HCT116 (cell line): ENCODE data around the gene ANO9. TPM values are rescaled to one million over a fixed set of nuclear protein-coding genes. Genes with fewer than 3 reads are reported as not detected.
"Not testable (repeated sequence)": the region's sequence is repeated elsewhere in the genome, so short reads cannot be mapped to it uniquely, and the experiment has no call there.

Experiments used
- ATAC-seq: fragments of 200-7000 bp; cut with Tn5 transposase; 2 replicates; pipeline ENCODE4 v1.9.1; 2020; ENCODE audit warnings: mild to moderate bottlenecking, moderate library complexity
- BruUV-seq: library from RNA; stranded (reverse); fragments of 400-500 nt; replicated peaks from 2 replicates; lab custom pipeline; 2021; lab: Mats Ljungman, UMichigan
- CTCF ChIA-PET: fragments of 300-600 bp; sonication (Branson Sonifier 250); formaldehyde crosslinking; loops from one replicate; lab custom pipeline; 2021; ENCODE audit warnings: antibody characterized with exemption; lab: Charles Lee
- POLR2A ChIA-PET: fragments of 300-600, 350-600 bp; sonication (Branson Sonifier 250); formaldehyde crosslinking; loops from one replicate; lab custom pipeline; 2021; ENCODE audit warnings: antibody characterized with exemption; lab: Charles Lee
- RAD21 ChIA-PET, 2 experiments: fragments of 300-600 bp; sonication (Branson Sonifier 250); formaldehyde crosslinking; loops; one replicate each; lab custom pipeline; 2023; ENCODE audit warnings: low total read pairs in 2 of 2; ENCODE audit not compliant: uncharacterized antibody in 2 of 2, unreplicated experiment in 2 of 2, low non-redundant PET in 1 of 2; lab: Charles Lee
- DNase-seq: peaks from one replicate; pipeline ENCODE4 v3.0.0-alpha.2; 2010; ENCODE audit warnings: low read depth, low spot score
- H2AFZ ChIP-seq: fragments of 200-600 bp; shearing (Covaris generic), sonication (generic); 2 replicates; pipeline ENCODE4 v1.6.1; 2017; ENCODE audit warnings: low read depth, mixed run types, mixed read lengths, antibody characterized with exemption, low read length; ENCODE audit not compliant: poor library complexity, severe bottlenecking
- H3K27ac ChIP-seq: 2 replicates; pipeline ENCODE4 v1.5.1; 2012; ENCODE audit warnings: low read depth, low read length
- H3K27me3 ChIP-seq: fragments of 200-600 bp; sonication (generic); 2 replicates; pipeline ENCODE4 v1.6.1; 2016; ENCODE audit warnings: mixed run types, low read length, mixed read lengths; ENCODE audit not compliant: insufficient read depth
- H3K36me3 ChIP-seq, 2 experiments: fragments of 200-500 bp in 1 of 2; fragments of 200-600 bp in 1 of 2; sonication (Bioruptor generic) in 1 of 2; sonication (generic) in 1 of 2; 2 replicates each; pipeline versions ENCODE4 v1.5.1 to v1.6.1; 2014 to 2016; ENCODE audit warnings: low read length in 2 of 2, inconsistent platforms in 1 of 2, mixed read lengths in 1 of 2, mixed run types in 1 of 2; ENCODE audit not compliant: insufficient read depth in 2 of 2, control insufficient read depth in 1 of 2
- H3K4me1 ChIP-seq, 2 experiments: fragments of 200-600 bp in 1 of 2; sonication (generic) in 1 of 2; 2 replicates each; pipeline versions ENCODE4 v1.5.1 to v1.6.1; 2012 to 2017; ENCODE audit warnings: low read length in 2 of 2, inconsistent platforms in 1 of 2, mild to moderate bottlenecking in 1 of 2, mixed read lengths in 1 of 2, mixed run types in 1 of 2, moderate library complexity in 1 of 2; ENCODE audit not compliant: insufficient read depth in 2 of 2, control insufficient read depth in 1 of 2
- H3K4me2 ChIP-seq: fragments of 200-600 bp; sonication (generic); 2 replicates; pipeline ENCODE4 v1.6.1; 2017; ENCODE audit warnings: mixed run types, low read length, mixed read lengths
- H3K4me3 ChIP-seq, 2 experiments: fragments of 200-600 bp in 1 of 2; sonication (generic) in 1 of 2; replicated peaks in 1 of 2; 2 replicates each; pipeline ENCODE4 v1.5.1; 2011 to 2016; ENCODE audit warnings: low read length in 2 of 2, control low read depth in 1 of 2, low read depth in 1 of 2, mild to moderate bottlenecking in 1 of 2, mixed read lengths in 1 of 2, mixed run types in 1 of 2
- H3K79me2 ChIP-seq: fragments of 200-600 bp; sonication (generic); 2 replicates; pipeline ENCODE4 v1.6.1; 2017; ENCODE audit warnings: mild to moderate bottlenecking, mixed run types, low read length, moderate library complexity, mixed read lengths; ENCODE audit not compliant: insufficient read depth
- H3K9ac ChIP-seq: fragments of 200-600 bp; sonication (generic); 2 replicates; pipeline ENCODE4 v1.6.1; 2016; ENCODE audit warnings: low read length, mixed read lengths
- H3K9me2 ChIP-seq: fragments of 200-600 bp; sonication (generic), shearing (Covaris generic); 2 replicates; pipeline ENCODE4 v1.6.1; 2017; ENCODE audit warnings: mixed run types, mild to moderate bottlenecking, moderate library complexity; ENCODE audit not compliant: insufficient read depth
- H3K9me3 ChIP-seq, 2 experiments: fragments of 200-500 bp in 1 of 2; fragments of 200-600 bp in 1 of 2; sonication (Bioruptor generic) in 1 of 2; sonication (generic) in 1 of 2; 2 replicates each; pipeline ENCODE4 v1.6.1; 2014 to 2017; ENCODE audit warnings: low read length in 2 of 2, mixed read lengths in 2 of 2, inconsistent platforms in 1 of 2, low read depth in 1 of 2, mild to moderate bottlenecking in 1 of 2, mixed run types in 1 of 2, moderate library complexity in 1 of 2; ENCODE audit not compliant: control insufficient read depth in 1 of 2, insufficient read depth in 1 of 2
- H4K20me1 ChIP-seq: fragments of 200-600 bp; sonication (generic), shearing (Covaris generic); 2 replicates; pipeline ENCODE4 v1.6.1; 2017; ENCODE audit warnings: mixed run types, mild to moderate bottlenecking, moderate library complexity; ENCODE audit not compliant: insufficient read depth
- FOSL1 ChIP-seq: IDR thresholded peaks from 2 replicates; pipeline ENCODE4 v1.6.1; 2012; ENCODE audit warnings: low read depth
- SRF ChIP-seq: IDR thresholded peaks from 2 replicates; pipeline ENCODE4 v1.6.1; 2012; ENCODE audit warnings: low read depth
- ZFX ChIP-seq: fragments of 450-650 bp; IDR thresholded peaks from 2 replicates; pipeline ENCODE4 v1.6.1; 2017
- intact Hi-C: fragments of 100-400 bp; cut with micrococcal nuclease; formaldehyde crosslinking; loops from 2 replicates; pipeline ENCODE4 v1.10.0; 2022
- total RNA-seq: library from RNA; stranded (reverse); gene quantifications from one replicate; pipeline ENCODE4 v1.2.1, GENCODE V29; 2021; ENCODE audit not compliant: unreplicated experiment
- TF ChIP-seq, protein P1 (sequence below): IDR thresholded peaks from 2 replicates; pipeline ENCODE4 v1.6.1; 2012
- TF ChIP-seq, protein P2 (sequence below), 3 experiments: fragments of 200-600 bp in 1 of 3; sonication (generic) in 1 of 3; IDR thresholded peaks in 2 of 3; conservative IDR thresholded peaks in 1 of 3; 2 replicates each; pipeline ENCODE4 v1.5.1; 2012 to 2017; ENCODE audit warnings: low read depth in 2 of 3, low read length in 2 of 3, antibody characterized with exemption in 1 of 3, borderline replicate concordance in 1 of 3, control low read depth in 1 of 3, mild to moderate bottlenecking in 1 of 3, mixed read lengths in 1 of 3, mixed run types in 1 of 3, moderate library complexity in 1 of 3; ENCODE audit not compliant: insufficient read depth in 1 of 3

Gene ANO9
- total RNA-seq, 1 experiment from 2014 or later, result 70.3 TPM

DNA sequence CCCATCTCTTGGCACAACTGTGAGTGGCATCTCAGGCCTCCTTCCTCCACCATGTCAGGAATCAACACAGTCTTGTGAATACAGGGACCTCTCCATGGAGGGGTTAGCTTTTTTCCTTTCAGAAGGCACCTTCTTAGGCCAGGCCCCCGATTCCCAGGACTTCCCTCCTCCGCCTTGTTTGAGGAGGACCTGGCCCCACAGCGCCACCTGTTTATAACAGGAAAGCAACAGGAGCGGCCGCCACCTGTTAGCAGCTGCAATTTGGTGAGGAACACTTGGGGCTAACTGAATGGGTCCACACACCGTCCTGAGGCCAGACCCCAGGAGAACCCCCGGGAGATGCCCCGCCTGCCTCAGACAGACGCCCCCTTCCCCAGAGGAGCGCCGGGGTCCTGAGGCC, 51.6 kb downstream of the ANO9 start:
- H3K9me2 ChIP-seq, result no peaks in the 10 kb centered on the region
- no peak overlapping the region for H3K4me3 ChIP-seq
- intact Hi-C loops, result loop anchor here (10.0 kb wide), 1 partner anchor 85 kb away; the partner anchor contains the start of gene IFITM2
- no peak for TF ChIP-seq SRF
- no peak for TF ChIP-seq ZFX
- TF ChIP-seq FOSL1, result no peak
- TF ChIP-seq, protein P1, sequence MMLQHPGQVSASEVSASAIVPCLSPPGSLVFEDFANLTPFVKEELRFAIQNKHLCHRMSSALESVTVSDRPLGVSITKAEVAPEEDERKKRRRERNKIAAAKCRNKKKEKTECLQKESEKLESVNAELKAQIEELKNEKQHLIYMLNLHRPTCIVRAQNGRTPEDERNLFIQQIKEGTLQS, result no peak
- TF ChIP-seq, protein P2, sequence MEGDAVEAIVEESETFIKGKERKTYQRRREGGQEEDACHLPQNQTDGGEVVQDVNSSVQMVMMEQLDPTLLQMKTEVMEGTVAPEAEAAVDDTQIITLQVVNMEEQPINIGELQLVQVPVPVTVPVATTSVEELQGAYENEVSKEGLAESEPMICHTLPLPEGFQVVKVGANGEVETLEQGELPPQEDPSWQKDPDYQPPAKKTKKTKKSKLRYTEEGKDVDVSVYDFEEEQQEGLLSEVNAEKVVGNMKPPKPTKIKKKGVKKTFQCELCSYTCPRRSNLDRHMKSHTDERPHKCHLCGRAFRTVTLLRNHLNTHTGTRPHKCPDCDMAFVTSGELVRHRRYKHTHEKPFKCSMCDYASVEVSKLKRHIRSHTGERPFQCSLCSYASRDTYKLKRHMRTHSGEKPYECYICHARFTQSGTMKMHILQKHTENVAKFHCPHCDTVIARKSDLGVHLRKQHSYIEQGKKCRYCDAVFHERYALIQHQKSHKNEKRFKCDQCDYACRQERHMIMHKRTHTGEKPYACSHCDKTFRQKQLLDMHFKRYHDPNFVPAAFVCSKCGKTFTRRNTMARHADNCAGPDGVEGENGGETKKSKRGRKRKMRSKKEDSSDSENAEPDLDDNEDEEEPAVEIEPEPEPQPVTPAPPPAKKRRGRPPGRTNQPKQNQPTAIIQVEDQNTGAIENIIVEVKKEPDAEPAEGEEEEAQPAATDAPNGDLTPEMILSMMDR (IDR thresholded peaks at IDR 0.05 in 2 of 3, conservative IDR thresholded peaks at IDR 0.05 in 1 of 3; ENCODE audit: borderline replicate concordance in 1 of 3, insufficient read depth in 1 of 3, low read depth in 2 of 3, low read length in 2 of 3), result peak in 2 of 3 experiments; percentile 33 to 41; a peak in 3 of 6 replicates
- peaks cover 13% of the 10 kb centered on the region for H3K79me2 ChIP-seq
- H3K9ac ChIP-seq, result no peak overlapping the region
- ATAC-seq (no peak), DNase-seq (peak; percentile 28)
- H3K9me3 ChIP-seq, result no peaks in the 10 kb centered on the region; a peak in 1 of 4 replicates
- H3K27ac ChIP-seq, result no peak overlapping the region
- RAD21 ChIA-PET, result no interaction called here
- no peaks in the 10 kb centered on the region for H3K36me3 ChIP-seq
- no peaks in the 10 kb centered on the region for H4K20me1 ChIP-seq
- no peak overlapping the region for H2AFZ ChIP-seq
- H3K4me2 ChIP-seq, result no peak overlapping the region
- no peaks in the 10 kb centered on the region for H3K27me3 ChIP-seq
- CTCF ChIA-PET, result interaction anchor here (1.1 kb wide), 2 partner anchors 28 to 58 kb away, joined by 4 read pairs; no protein-coding TSS in a partner anchor
- no TSS peak for BruUV-seq
- H3K4me1 ChIP-seq, result peaks cover 21 to 37% of the 10 kb centered on the region in 2 experiments
- POLR2A ChIA-PET, result no interaction called here

DNA sequence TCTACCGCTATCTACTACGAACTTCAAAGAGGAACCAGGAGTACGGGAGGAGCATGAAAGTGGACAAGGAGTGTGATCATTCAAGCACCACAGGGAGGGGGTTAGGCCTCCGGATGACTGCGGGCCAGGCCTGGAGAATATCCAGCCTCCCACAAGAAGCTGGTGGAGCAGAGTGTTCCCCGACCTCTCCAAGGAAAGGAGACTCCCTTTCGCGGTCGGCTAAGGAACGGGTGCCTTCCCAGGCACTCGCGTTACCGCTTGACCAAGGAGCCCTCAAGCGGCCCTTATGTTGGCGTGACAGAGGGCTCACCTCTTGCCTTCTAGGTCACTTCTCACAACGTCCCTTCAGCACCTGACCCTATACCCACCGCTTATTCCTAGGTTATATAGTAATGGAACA, 52.4 kb downstream of the ANO9 start:
- H3K27ac ChIP-seq, H3K4me2 ChIP-seq, H3K9ac ChIP-seq, intact Hi-C loops, H3K4me3 ChIP-seq, H3K79me2 ChIP-seq, RAD21 ChIA-PET, DNase-seq, ATAC-seq, H3K9me2 ChIP-seq, H2AFZ ChIP-seq, CTCF ChIA-PET, BruUV-seq, H3K36me3 ChIP-seq, H3K9me3 ChIP-seq, POLR2A ChIA-PET, H4K20me1 ChIP-seq, H3K27me3 ChIP-seq: not testable (repeated sequence)
- H3K4me1 ChIP-seq, result peaks cover 21 to 33% of the 10 kb centered on the region in 2 experiments
